ENCODE results near the gene TRMT61B.

- TF ChIP-seq CTCF (conservative IDR thresholded peaks at IDR 0.05 in 1 of 2, IDR thresholded peaks at IDR 0.05 in 1 of 2; ENCODE audit: extremely low read depth in 1 of 2, insufficient read depth in 1 of 2, low read depth in 1 of 2, low read length in 2 of 2), result no peak
- TF ChIP-seq EZH2 (IDR thresholded peaks at IDR 0.05; ENCODE audit: borderline replicate concordance, low read length), result no peak
Measured at GRCh38 chr2:28824207-28824606, 45.9 kb downstream of the TRMT61B start.
